Sigmoid colon (tissue), 4 donors: ENCODE measurements around the gene PLEKHG3.

ENCODE experiments used
- EP300 ChIP-seq, 4 donors: sonication (generic); formaldehyde crosslinking; IDR thresholded peaks; one replicate each; pipeline ENCODE4 v1.6.1; 2017; ENCODE audit warnings: antibody characterized with exemption in 4 of 4
- POLR2A ChIP-seq, 2 donors: fragments of 450-650 bp; IDR thresholded peaks; one replicate each; pipeline ENCODE4 v1.6.1; 2016; ENCODE audit warnings: antibody characterized with exemption in 2 of 2, mild to moderate bottlenecking in 2 of 2, moderate library complexity in 2 of 2
- TF ChIP-seq, protein P1 (sequence below), 4 experiments: fragments of 450-650 bp in 3 of 4; fragments of 200-600 bp in 1 of 4; IDR thresholded peaks; one replicate each; pipeline ENCODE4 v1.5.1; 2016 to 2019; ENCODE audit warnings: antibody characterized with exemption in 4 of 4, mild to moderate bottlenecking in 3 of 4, moderate library complexity in 2 of 4

DNA sequence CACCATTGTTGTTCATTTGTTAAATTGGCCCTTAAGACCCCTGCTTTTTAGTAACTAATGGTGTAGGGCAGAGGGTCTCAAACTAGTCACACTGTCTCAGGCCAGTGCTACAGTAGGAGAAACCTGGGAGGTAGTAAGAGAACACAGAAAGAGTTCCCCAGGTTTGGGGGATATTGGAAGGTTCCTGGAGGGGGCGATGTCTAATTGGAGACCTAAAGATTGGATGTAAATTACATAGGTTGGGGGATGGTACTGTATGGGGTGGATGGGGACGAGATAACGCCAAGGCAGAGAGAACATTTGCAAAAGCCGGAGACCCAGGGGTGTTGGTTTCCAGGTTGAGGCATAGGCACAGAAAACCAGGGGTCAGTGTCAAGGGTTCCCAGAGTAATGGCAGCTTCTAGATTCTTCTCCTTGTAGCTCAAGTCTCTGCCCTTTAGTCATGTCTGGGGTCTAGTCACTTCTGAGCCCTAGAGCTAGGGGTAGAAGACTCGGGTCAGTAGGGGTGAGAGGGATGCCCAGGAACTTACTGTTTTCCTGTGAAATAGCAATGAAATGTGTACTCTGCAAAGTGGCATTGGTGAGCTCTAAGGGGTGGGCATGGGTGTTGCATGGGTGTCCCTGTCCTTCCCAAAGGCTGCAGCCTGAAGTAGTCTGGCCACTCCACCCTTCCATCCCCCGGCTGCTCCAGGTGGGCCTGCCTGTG, 21.8 kb downstream of the PLEKHG3 start:
- TF ChIP-seq, protein P1, sequence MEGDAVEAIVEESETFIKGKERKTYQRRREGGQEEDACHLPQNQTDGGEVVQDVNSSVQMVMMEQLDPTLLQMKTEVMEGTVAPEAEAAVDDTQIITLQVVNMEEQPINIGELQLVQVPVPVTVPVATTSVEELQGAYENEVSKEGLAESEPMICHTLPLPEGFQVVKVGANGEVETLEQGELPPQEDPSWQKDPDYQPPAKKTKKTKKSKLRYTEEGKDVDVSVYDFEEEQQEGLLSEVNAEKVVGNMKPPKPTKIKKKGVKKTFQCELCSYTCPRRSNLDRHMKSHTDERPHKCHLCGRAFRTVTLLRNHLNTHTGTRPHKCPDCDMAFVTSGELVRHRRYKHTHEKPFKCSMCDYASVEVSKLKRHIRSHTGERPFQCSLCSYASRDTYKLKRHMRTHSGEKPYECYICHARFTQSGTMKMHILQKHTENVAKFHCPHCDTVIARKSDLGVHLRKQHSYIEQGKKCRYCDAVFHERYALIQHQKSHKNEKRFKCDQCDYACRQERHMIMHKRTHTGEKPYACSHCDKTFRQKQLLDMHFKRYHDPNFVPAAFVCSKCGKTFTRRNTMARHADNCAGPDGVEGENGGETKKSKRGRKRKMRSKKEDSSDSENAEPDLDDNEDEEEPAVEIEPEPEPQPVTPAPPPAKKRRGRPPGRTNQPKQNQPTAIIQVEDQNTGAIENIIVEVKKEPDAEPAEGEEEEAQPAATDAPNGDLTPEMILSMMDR (IDR thresholded peaks at IDR 0.05): no peak
- TF ChIP-seq EP300 (IDR thresholded peaks at IDR 0.05) (no peak), POLR2A (IDR thresholded peaks at IDR 0.05) (no peak)
